A673 (cell line): Measurements from ENCODE around the gene RBP3. TPM values are rescaled to one million over a fixed set of nuclear protein-coding genes. Genes with fewer than 3 reads are reported as not detected.

Experiments
- BruUV-seq: library from RNA; stranded (reverse); fragments of 400-500 nt; replicated peaks from 2 replicates; lab custom pipeline; 2021; lab: Mats Ljungman, UMichigan
- CTCF ChIA-PET: fragments of 300-600 bp; sonication (Branson Sonifier 250); formaldehyde crosslinking; loops from one replicate; lab custom pipeline; 2022; ENCODE audit warnings: antibody characterized with exemption; lab: Charles Lee
- POLR2A ChIA-PET: fragments of 300-600 bp; sonication (Branson Sonifier 250); formaldehyde crosslinking; loops from one replicate; lab custom pipeline; 2022; ENCODE audit warnings: antibody characterized with exemption; ENCODE audit not compliant: low non-redundant PET; lab: Charles Lee
- DNase-seq: peaks from one replicate; pipeline ENCODE4 v3.0.0-alpha.2; 2015; ENCODE audit warnings: low spot score
- H3K27ac ChIP-seq: fragments of 200-600 bp; sonication (generic); 2 replicates; pipeline ENCODE4 v1.5.1; 2016; ENCODE audit warnings: mixed run types, low read depth, mild to moderate bottlenecking, mixed read lengths, antibody characterized with exemption, low read length; ENCODE audit not compliant: poor library complexity, severe bottlenecking
- H3K27me3 ChIP-seq: fragments of 200-600 bp; sonication (generic); replicated peaks from 2 replicates; pipeline ENCODE4 v1.6.1; 2017; ENCODE audit warnings: mixed run types, low read depth, mild to moderate bottlenecking, mixed read lengths, antibody characterized with exemption, low read length; ENCODE audit not compliant: insufficient read depth, poor library complexity
- H3K36me3 ChIP-seq: fragments of 200-600 bp; sonication (generic); 2 replicates; pipeline ENCODE4 v1.6.1; 2016; ENCODE audit warnings: mixed run types, mild to moderate bottlenecking, mixed read lengths, antibody characterized with exemption, low read length; ENCODE audit not compliant: insufficient read depth, poor library complexity, severe bottlenecking
- H3K4me1 ChIP-seq: fragments of 200-600 bp; sonication (generic); 2 replicates; pipeline ENCODE4 v1.6.1; 2017; ENCODE audit warnings: mixed run types, mild to moderate bottlenecking, mixed read lengths, antibody characterized with exemption, low read length; ENCODE audit not compliant: insufficient read depth, poor library complexity, severe bottlenecking
- H3K4me3 ChIP-seq: fragments of 200-600 bp; sonication (generic); 2 replicates; pipeline ENCODE4 v1.5.1; 2016; ENCODE audit warnings: low read depth, mixed run types, mild to moderate bottlenecking, mixed read lengths, low read length; ENCODE audit not compliant: poor library complexity, severe bottlenecking
- H3K9me3 ChIP-seq: fragments of 200-600 bp; sonication (generic); 2 replicates; pipeline ENCODE4 v1.6.1; 2016; ENCODE audit warnings: mixed run types, low read depth, mild to moderate bottlenecking, mixed read lengths, antibody characterized with exemption, low read length; ENCODE audit not compliant: poor library complexity, severe bottlenecking
- CTCF ChIP-seq: fragments of 300-800, 200-600 bp; sonication (generic); conservative IDR thresholded peaks from 2 replicates; pipeline ENCODE4 v1.5.1; 2017; ENCODE audit warnings: low read depth, mild to moderate bottlenecking, antibody characterized with exemption, low read length, moderate library complexity, mixed read lengths
- EZH2 ChIP-seq: fragments of 200-600 bp; sonication (generic); IDR thresholded peaks from 2 replicates; pipeline ENCODE4 v1.6.1; 2017; ENCODE audit warnings: borderline replicate concordance, low read depth, mild to moderate bottlenecking, mixed read lengths, antibody characterized with exemption, low read length; ENCODE audit not compliant: poor library complexity, severe bottlenecking
- intact Hi-C: fragments of 100-400 bp; cut with micrococcal nuclease; formaldehyde crosslinking; loops from one replicate; pipeline ENCODE4 v1.10.0; 2022; ENCODE audit not compliant: unreplicated experiment
- total RNA-seq: library from RNA; stranded (reverse); gene quantifications from 2 replicates; pipeline ENCODE4 v1.2.3, GENCODE V29; 2021

The RBP3 gene
- total RNA-seq, 1 experiment from 2014 or later, result not detected

GRCh38 chr10:47348661-47349470 is 703 bp downstream of the RBP3 start:
- Histone ChIP-seq H3K4me3 (no peak overlapping the region), H3K27me3 (no peaks in the 10 kb centered on the region), H3K27ac (no peak overlapping the region), H3K9me3 (no peaks in the 10 kb centered on the region), H3K36me3 (no peaks in the 10 kb centered on the region), H3K4me1 (no peaks in the 10 kb centered on the region)
- DNase-seq, result no peak
- CTCF ChIA-PET, result no interaction called here
- no TSS peak for BruUV-seq
- intact Hi-C loops, result no loop called here
- TF ChIP-seq EZH2 (no peak), CTCF (no peak)
- POLR2A ChIA-PET, result no interaction called here

GRCh38 chr10:47349516-47349915 is 1.4 kb downstream of the RBP3 start:
- ChIA-PET POLR2A (no interaction called here), CTCF (no interaction called here)
- Histone ChIP-seq H3K27ac (no peak overlapping the region), H3K27me3 (no peaks in the 10 kb centered on the region), H3K36me3 (no peaks in the 10 kb centered on the region), H3K4me3 (no peak overlapping the region), H3K9me3 (no peaks in the 10 kb centered on the region), H3K4me1 (no peaks in the 10 kb centered on the region)
- intact Hi-C loops, result no loop called here
- DNase-seq, result no peak
- TF ChIP-seq CTCF, result no peak
- no peak for TF ChIP-seq EZH2
- BruUV-seq, result no TSS peak

GRCh38 chr10:47349941-47350371 is 1.8 kb downstream of the RBP3 start:
- no peak overlapping the region for H3K4me3 ChIP-seq
- BruUV-seq, result no TSS peak
- POLR2A ChIA-PET, result no interaction called here
- intact Hi-C loops, result no loop called here
- TF ChIP-seq CTCF, result no peak
- TF ChIP-seq EZH2, result no peak
- H3K27me3 ChIP-seq, result no peaks in the 10 kb centered on the region
- CTCF ChIA-PET, result no interaction called here
- DNase-seq, result no peak
- H3K36me3 ChIP-seq, result no peaks in the 10 kb centered on the region
- no peak overlapping the region for H3K27ac ChIP-seq
- no peaks in the 10 kb centered on the region for H3K4me1 ChIP-seq
- no peaks in the 10 kb centered on the region for H3K9me3 ChIP-seq
